SK-N-MC (cell line): ENCODE data around the gene CTNNA2.

Experiments used
- EZH2 ChIP-seq: fragments of 200-600 bp; sonication (generic); IDR thresholded peaks from one replicate; pipeline ENCODE4 v1.6.1; 2017; ENCODE audit warnings: antibody characterized with exemption
- FOXP2 ChIP-seq: optimal IDR thresholded peaks from 2 replicates; pipeline ENCODE3; 2011; ENCODE audit warnings: mild to moderate bottlenecking, moderate library complexity; ENCODE audit not compliant: insufficient read depth; ENCODE audit errors: extremely low read length, control extremely low read depth
- POLR2AphosphoS5 ChIP-seq: IDR thresholded peaks from 2 replicates; pipeline ENCODE4 v1.6.1; 2012; ENCODE audit warnings: mild to moderate bottlenecking, low read depth, low read length, borderline replicate concordance

GRCh38 chr2:80030135-80030534 lies 517.3 kb downstream of the CTNNA2 start:
- TF ChIP-seq FOXP2 (no peak), EZH2 (no peak), POLR2AphosphoS5 (no peak)
